Pons (tissue), 1 donor: ENCODE data around the gene CD164.
"Not testable (repeated sequence)": the region's sequence is repeated elsewhere in the genome, so short reads cannot be mapped to it uniquely, and the experiment has no call there.

Source experiments
- DNase-seq: peaks from one replicate; pipeline ENCODE4 v3.0.0-alpha.2; 2016; ENCODE audit warnings: low spot score

Gene CD164

DNA sequence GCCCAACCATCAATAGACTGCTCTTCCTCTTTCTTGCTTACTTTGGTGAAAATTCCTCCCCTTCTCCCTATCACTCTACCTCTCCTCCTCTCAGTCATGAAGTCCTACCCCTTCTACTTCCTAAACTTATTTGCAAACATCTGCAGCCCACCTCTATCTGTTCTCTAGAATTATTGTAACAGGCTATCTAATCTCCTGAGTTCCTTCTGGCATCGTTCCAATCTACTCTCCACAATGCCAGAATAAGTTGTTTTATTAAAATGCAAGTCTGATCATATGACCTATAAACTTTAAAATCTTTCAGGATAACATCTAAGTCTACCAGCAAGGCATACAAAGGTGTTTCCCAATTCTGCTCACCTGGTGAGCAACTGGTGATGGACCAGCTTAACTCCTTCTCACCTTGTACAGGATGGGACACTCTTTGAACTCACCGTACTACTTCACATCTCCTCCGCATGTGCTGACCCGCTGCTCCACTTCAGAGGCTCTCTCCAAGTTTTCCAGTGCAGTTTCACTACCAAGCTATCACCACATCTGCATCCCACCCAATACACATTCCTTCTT is 7.9 kb downstream of the CD164 start:
- DNase-seq: no peak

DNA sequence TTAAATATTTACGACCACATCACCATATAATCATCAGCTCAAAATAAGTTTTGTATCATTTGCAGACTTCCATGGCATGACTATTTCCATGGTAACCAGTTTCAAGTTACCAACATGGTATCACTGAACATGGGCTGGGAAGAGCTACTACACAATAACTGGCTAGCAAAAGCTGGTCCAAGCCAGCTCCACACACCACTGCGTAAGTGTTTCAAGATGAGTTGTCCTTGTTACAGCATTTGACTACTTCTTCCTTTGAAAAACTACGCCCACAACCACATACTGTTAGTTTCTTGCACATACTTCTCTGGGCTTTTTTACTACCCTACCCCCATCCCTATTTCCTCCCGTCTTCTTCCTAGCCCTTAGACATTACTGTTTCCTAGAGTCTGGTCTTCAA is 8.5 kb downstream of the CD164 start:
- no peak for DNase-seq

DNA sequence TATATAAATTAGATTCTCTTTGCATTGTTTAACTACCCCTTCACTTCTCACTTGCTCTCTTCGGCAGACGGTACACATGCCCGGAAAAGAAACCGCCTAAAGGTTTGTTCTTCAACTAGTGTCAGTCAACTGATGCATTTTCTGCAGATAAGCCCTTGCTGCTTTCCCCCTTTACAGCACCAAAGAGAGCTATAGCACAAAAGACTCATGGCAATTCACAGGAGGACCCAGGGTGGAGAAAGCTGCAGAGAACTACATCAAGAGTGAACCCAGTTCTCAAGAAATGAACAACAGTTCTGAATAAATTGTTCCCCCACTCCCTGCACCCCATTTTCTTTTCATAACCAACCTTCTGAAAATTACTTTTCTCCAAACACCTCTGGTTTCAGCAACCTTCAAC is 8.9 kb downstream of the CD164 start:
- no peak for DNase-seq

DNA sequence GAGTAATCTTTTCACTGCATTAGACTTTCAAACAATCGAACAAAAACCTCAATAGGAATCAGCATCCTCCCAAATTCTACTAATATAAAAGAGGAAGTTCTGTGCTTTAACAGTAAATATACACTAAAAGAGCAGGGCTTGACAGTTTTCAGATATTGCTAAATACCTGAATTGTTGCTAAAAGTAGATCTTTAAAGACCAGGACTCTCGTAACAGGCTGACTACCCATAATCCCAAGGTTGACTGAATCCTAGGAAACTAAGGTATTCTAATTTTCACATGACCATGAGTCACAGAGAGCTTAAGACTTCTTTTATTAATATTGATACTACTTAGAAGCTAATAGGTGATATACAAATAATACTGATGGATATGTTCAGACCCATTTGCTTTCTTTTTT is 10.1 kb downstream of the CD164 start:
- no peak for DNase-seq

DNA sequence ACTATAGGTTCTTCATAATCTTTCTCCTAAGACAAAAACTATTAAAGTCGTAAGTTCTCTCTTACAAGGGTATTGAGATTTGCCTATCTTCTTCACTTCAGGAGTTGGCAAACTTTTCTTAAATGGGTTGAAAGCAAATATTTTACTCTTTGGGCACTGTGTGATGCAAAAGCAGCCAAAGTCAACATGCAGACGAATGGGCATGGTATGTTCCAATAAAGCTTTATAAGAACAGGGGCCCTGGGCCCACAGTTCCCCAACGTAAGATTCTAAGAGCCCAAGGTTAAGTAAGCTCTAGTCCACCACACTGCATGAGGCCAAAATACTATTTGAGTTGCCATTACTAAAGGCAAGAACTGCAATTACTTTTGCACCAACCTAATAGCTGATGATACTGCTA is 11.5 kb downstream of the CD164 start:
- DNase-seq: no peak

DNA sequence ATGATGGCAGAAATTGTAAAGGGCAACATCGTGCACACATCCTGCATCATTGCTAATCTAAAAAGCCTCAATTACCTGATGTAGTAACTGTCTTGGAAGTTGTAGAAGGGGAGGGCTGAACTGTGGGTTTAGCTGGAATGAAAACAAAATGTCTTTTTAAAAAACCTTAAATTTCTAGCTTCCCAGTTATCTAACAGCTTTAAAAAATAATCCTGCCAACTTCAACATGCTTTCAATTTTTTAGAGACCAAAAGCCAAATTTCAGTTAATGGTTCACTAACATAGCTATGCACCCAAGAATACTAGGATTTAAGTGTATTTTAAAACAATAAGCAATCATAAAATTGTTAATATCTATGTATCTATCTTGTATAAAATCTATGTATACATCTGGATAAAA is 11.9 kb downstream of the CD164 start:
- no peak for DNase-seq

DNA sequence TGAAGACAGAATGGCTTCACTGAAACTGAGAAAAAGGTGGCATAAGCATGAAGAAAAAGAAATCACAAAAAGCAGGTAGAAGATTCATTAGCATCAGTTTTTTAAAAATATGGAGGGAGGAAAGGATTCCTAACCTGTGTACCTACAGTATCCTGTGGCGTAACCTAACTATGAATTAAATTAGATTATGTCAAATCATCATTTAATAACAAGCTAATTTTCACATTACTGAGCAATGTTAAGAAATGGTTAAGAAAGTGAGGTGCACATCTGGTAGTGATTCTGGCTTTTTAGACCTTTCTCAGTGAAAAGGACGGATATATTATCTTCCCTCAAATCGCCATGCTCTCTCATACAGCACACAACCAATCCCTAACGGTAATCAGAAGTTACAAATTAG is 12.5 kb downstream of the CD164 start:
- DNase-seq: no peak

DNA sequence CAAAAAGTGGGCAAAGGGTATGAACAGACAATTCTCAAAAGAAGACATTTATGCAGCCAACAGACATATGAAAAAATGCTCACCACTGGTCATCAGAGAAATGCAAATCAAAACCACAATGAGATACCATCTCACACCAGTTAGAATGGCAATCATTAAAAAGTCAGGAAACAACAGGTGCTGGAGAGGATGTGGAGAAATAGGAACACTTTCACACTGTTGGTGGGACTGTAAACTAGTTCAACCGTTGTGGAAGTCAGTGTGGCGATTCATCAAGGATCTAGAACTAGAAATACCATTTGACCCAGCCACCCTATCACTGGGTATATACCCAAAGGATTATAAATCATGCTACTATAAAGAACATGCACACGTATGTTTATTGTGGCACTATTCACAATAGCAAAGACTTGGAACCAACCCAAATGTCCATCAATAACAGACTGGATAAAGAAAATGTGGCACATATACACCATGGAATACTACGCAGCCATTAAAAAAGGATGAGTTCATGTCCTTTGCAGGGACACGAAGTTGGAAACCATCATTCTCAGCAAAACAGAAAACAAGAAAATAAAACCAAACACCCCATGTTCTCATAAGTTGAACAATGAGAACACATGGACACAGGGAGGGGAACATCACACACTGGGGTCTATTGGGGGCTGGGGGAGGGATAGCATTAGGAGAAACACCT is 17.7 kb downstream of the CD164 start:
- not testable (repeated sequence) for DNase-seq

DNA sequence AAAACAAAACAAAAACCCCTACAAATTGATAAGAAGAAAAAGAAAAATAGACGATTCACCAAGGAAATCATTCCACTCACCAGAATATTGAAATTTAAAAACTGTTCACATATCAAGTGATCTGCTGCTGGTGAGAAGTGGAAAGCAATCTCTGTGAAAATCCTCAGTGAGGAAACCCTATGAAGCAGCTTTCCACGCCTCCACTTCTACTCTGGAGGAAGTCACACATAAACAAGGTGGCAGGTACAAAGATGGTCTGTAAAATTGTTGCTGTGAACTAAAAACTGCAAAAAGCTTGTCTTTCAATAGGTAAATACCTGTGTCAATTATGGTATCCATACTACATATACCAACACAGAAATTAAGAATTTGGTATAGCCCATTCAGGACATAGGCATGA is 18.5 kb downstream of the CD164 start:
- no peak for DNase-seq

DNA sequence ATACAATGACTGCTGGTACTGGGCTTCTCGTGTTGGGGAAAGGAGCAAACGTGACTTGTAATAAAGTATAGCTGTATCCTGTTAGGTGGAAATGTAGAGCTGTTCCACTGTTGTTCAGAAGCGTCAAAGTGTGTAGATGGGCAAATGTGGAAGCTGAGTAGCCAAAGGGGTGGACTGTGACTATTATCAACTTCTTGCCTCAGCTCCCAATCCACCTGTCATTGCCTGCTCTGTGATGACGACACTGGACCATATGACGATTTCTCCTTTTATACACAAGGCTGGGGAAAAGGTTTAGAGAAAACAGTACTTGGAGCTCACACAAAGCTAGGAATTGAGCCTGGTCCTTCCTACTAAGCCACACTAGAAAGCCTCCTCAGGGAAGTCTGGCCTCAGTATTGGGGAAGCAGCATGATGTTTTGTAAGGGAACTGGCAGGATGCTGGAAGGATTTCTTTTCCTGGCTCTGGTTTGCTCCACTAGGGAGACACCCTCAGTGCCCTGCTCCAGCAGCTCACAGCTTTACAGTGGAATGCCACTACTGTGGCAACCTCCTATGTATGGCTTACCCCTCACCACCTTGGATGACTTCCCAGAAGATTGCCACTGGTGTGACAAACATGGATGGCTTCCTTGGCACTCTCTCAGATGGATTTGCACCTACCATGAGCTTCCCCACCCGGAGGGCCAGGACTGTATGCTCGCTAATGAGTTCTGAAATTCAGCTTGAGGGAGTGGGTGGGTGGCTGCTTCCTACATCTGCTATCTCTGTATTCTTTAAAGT is 20.0 kb downstream of the CD164 start:
- no peak for DNase-seq

DNA sequence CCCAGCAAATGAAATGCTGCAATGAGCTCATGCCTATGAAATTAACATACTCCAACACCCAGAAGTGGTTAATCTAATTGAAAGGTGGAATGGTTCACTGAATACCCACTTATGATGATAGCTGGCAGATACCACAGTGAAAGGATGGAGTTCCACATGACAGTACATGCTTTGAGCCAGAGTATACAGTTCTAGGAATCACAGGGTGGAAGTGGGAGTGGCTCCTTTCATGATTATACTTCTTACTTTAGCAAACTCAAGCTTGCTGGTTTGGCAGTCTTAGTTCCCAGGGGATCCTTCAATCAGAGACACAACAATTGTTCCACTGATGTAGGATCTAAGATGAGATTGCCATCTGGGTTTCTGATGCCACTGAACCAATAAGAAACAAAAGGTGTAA is 21.5 kb downstream of the CD164 start:
- no peak for DNase-seq

DNA sequence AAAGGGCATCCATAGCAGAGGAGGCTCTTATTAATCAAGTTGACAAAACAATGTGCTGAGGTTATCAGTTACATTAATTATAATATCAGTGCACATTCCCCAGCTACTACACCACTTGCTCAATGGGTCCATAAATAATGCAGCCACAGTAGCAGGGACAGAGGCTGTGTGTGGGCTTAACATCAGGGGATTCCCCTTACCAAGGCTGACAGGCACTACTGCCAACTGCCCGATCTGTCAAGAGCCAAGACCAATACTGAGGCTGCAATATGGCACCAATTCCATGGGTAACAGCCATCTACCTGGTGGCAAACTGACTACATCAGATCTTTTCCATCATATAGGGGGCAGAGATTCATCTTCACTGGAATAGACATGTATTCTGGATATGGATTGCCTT is 22.0 kb downstream of the CD164 start:
- DNase-seq: no peak

DNA sequence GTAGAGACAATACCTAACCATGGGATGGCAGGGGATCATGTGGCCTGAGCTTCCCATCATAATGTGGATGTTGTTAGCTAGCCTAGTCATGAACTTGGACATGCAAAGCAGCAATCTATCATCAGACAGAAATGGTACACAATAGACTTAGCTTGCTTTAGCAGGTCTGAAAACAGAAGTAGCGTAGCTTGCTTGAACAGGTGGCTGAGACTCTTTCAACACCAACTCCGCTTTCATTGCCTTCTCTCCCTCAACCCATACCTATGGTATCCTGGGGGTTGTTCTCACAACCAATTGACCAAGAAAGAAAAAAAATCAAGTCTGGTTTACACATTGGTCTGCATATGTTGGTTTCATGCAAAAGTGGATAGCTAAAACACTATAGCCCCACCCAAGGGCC is 23.0 kb downstream of the CD164 start:
- no peak for DNase-seq

DNA sequence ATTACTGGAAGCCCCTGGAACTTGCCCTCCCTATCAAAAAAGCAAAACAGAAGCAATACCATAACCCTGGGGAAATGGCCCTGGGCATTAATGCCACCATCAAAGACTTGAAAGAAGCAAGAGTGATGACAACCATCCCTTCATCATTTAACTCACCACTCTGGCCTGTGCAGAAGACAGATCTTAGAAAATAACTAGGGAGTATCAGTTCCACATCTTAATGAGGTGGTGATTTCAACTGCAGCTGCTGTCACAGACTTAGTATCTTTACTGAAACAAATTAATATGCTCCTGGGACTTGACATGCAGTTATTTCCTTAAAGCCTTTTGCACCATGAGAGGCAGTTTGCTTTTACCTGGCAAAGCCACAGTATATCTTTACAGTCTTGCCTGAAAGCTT is 24.1 kb downstream of the CD164 start:
- DNase-seq: no peak

DNA sequence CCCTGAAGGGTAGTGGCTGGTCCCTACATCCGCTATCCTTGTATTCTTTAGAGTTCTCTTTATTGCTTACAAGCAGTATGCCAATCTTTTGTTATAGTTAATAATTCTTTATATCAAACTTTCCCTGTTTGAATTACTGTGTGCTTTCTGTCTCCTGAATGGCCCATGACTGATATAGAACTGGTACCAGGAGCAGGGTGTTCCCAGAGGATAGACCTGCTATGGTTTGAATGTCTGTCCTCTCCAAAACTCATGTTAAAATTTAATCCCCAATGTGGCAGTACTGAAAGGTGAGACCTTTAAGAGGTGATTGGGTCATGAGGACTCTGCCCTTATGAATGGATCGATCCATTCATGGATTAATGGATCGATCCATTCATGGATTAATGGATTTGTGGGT is 26.0 kb downstream of the CD164 start:
- no peak for DNase-seq

DNA sequence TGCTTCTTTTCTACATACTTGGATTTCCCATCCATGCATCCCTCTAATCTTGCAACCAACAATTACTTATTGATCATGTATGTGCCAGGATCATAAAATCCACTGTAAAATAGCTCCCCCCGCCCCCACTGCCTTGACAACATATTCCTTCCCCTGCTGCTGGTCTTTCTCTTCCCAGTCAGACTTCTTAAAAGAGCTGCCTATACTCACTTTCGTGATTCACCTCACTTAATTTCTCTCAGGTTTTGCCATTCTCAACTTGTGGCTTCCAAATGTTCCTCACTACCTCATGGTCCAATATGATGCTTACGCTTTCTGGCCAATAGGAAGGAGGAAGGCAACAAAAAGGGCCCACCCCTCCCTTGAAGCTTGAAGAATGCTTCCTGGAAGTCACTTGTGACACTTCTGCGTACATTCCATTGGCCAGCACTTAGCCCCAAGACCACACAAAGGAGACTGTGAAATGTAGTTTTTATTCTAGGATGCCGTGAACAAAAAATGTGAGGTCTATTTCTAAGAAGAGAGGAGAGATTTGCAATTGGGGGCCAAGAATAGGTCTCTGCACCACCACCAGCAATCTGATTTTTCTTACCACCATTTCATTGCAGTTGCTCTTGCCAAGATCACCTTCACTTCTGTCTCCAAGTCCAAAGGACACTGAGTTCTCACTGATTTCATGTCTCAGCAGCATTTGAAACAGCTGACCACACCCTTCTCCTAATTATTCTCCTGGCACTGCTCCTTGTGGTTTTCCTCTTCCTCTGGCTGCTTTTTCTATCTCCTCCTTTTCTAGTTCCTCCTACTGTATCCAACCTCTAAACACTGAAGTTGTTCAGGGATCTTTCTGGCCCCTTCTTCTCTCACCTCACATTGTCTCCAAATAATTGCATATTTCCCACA is 30.8 kb downstream of the CD164 start:
- no peak for DNase-seq

DNA sequence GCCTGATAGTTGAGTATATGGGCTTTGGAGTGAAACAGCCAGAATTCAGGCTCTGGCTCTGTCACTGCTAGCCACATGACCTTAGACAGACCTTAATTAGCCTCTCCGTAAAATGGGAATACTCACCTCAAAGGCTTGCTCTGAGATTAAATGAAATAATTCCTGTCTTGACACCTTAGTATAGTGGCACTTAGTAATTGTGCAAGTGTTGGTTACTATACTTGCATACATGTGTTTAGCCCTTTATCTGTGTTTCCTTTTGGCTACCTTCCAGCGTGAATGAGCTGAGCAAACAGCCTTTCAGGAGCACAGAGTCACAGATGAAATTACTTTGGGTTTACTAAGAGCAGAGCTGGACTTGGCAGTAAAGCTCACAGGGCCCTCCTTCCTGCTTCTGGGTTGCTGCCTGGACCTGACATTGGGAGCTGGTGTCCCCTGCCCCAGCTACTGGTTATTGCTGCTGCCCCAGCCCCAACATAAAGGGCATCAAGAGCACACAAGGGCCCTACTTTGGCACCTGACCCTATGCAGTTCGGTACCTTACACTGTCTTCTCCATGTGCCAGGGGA is 32.8 kb downstream of the CD164 start:
- DNase-seq: no peak

DNA sequence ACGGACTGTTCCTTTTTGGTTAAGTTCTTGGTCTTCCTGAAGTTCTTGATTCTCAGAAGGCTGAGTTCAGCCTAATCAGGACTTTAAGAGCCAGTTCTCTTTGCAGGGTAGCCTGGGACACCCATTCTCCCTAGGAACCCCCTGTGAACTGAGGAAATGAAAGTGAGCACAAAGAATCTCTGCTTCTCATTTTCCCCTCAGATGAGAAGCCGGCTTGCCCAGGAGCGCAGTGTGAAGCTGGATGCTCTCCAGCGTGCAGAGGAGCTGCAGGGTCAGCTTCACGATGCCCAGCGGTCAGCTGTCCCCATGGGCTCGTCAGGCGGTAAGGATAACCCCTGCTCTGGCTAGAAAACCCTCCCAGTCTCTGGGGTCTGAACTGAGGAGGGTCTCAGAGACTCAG is 34.0 kb downstream of the CD164 start:
- DNase-seq: peak; percentile 65

DNA sequence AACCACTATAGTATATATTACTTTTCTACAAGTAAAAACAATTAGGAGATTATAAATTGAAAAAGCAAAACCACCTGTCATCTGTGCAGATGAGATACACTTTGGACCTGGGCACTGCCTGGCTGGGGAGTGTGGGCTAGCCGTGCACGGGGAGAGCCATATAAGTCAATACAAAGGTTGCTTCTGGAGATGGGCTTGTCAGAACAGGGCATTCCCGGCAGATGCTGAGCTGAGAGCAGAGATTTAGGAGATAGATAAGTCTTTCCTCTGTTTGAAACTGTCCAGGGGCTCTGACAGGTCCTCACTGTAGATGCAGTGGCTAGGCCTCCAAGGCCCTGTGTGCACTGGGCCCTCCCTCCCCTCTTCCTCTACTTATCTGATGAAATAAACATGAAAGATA is 34.5 kb downstream of the CD164 start:
- DNase-seq: no peak

DNA sequence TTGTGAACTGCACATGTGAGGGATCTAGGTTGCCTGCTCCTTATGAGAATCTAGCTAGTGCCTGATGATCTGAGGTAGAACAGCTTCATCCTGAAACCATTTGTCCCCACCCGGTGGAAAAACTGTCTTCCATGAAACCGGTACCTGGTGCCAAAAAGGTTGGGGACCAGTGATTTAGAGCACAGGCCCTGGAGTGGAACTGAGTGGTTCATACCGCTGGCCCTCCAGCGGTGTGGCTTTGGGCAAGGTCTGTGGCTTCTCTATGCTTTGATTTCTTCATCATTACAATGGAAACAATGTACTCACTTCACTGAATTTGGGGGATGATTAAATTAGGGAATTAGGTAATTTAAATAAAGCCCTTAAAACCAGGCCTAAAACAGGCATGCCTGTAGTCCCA is 36.3 kb downstream of the CD164 start:
- no peak for DNase-seq

DNA sequence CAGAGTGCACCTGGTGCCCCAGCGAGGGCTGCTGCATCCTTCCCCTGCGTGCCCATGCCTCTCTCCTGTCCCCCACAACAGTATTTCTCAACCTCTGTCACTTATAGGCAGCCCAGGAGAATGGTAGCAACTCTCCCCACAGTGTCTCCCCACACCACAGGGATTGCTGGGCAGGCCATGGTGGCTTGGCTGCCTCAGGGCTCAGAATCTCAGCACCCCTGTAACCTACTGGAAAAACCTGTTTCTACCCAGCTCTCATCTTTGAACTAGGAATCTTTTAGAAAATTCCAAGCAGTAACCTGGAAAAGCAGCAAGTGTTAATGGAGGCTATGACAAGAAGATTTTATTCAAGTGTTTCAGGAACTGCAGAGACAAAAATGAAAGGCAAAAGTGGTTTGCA is 38.0 kb downstream of the CD164 start:
- DNase-seq: no peak

DNA sequence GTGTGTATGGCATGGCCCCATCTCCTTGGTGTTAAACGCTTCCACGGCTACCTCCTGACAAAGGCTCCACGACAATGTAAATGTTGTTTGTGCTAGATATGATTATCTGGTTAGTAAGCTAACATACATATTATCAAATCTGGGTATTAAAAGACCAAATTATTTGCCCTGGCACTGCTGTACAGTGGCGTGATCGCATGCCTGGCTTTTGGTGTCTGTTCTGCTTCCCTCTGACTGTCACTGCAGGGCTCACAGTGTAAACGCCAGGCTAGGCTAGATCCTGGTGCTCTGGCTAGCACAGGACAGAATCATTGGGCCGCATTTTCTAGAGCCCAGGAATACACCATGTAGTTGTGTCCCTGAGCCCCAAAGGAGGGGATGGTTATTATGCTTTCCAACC is 38.7 kb downstream of the CD164 start:
- DNase-seq: no peak
